HepG2 (cell line): ENCODE measurements around the gene HLA-G.

ENCODE experiments used
- BCL6 ChIP-seq: IDR thresholded peaks from 2 replicates; pipeline ENCODE4 v1.6.1; 2016; ENCODE audit warnings: missing genetic modification reagents, missing compliant biosample characterization
- EED ChIP-seq: sonication (generic); formaldehyde crosslinking; IDR thresholded peaks from 2 replicates; pipeline ENCODE4 v1.5.0; 2020; ENCODE audit warnings: mild to moderate bottlenecking, missing genetic modification reagents
- FOXM1 ChIP-seq: sonication (generic); formaldehyde crosslinking; IDR thresholded peaks from 2 replicates; pipeline ENCODE4 v1.5.0; 2020; ENCODE audit warnings: missing genetic modification reagents
- HNRNPL ChIP-seq: fragments of 200-400 bp; formaldehyde crosslinking; IDR thresholded peaks from 2 replicates; pipeline ENCODE4 v1.6.1; 2017; ENCODE audit warnings: mild to moderate bottlenecking, low read depth, low read length
- POLR2A ChIP-seq, 2 experiments: IDR thresholded peaks; 2 replicates each; pipeline ENCODE4 v1.6.1; 2011; ENCODE audit warnings: low read depth in 2 of 2, low read length in 2 of 2, mild to moderate bottlenecking in 1 of 2, moderate library complexity in 1 of 2; ENCODE audit not compliant: insufficient read depth in 1 of 2
- SNRNP70 ChIP-seq: fragments of 200-400 bp; formaldehyde crosslinking; IDR thresholded peaks from 2 replicates; pipeline ENCODE4 v1.6.1; 2017; ENCODE audit warnings: mild to moderate bottlenecking, low read depth, low read length, moderate library complexity
- SP140L ChIP-seq: sonication (generic); formaldehyde crosslinking; IDR thresholded peaks from 2 replicates; pipeline ENCODE4 v1.4.0; 2020; ENCODE audit warnings: missing genetic modification reagents, borderline replicate concordance
- TRIM24 ChIP-seq: sonication (generic); formaldehyde crosslinking; IDR thresholded peaks from 2 replicates; pipeline ENCODE4 v1.8.0; 2022; ENCODE audit warnings: mild to moderate bottlenecking, missing genetic modification reagents
- U2AF1 ChIP-seq: fragments of 200-400 bp; formaldehyde crosslinking; optimal IDR thresholded peaks from 2 replicates; pipeline ENCODE3; 2017; ENCODE audit warnings: mild to moderate bottlenecking, low read depth, low read length
- TF ChIP-seq, protein P1 (sequence below): sonication (generic); formaldehyde crosslinking; IDR thresholded peaks from 2 replicates; pipeline ENCODE4 v1.5.0; 2020; ENCODE audit warnings: mild to moderate bottlenecking, missing genetic modification reagents, moderate library complexity
- TF ChIP-seq, protein P2 (sequence below): sonication (generic); formaldehyde crosslinking; IDR thresholded peaks from 2 replicates; pipeline ENCODE4 v1.4.0; 2020; ENCODE audit warnings: missing genetic modification reagents, mild to moderate bottlenecking, borderline replicate concordance
- TF ChIP-seq, protein P3 (sequence below): sonication (generic); formaldehyde crosslinking; IDR thresholded peaks from 2 replicates; pipeline ENCODE4 v1.5.0; 2020; ENCODE audit warnings: missing genetic modification reagents
- TF ChIP-seq, protein P4 (sequence below): sonication (generic); formaldehyde crosslinking; IDR thresholded peaks from 2 replicates; pipeline ENCODE4 v1.9.0; 2022; ENCODE audit warnings: low read depth, missing genetic modification reagents

DNA sequence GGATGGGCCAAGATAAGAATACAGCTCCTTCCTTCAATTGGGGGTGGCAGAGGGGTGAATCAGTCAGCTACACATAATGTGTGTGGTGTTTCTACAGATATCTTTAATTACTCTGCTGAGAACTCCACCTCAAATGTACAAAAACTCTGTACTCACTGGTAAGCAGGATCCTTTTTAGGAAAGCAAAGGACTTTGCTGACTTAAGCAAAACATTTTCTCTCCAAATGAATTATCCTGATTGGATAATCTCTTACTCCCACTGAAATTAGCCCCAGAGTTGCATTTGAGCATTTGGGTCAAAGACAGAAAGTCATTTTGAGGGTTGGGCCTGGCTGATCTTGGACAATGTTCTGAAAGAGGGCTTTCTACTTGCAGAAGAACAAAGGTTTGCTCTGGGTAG is 13.4 kb downstream of the HLA-G start:
- TF ChIP-seq, protein P1, sequence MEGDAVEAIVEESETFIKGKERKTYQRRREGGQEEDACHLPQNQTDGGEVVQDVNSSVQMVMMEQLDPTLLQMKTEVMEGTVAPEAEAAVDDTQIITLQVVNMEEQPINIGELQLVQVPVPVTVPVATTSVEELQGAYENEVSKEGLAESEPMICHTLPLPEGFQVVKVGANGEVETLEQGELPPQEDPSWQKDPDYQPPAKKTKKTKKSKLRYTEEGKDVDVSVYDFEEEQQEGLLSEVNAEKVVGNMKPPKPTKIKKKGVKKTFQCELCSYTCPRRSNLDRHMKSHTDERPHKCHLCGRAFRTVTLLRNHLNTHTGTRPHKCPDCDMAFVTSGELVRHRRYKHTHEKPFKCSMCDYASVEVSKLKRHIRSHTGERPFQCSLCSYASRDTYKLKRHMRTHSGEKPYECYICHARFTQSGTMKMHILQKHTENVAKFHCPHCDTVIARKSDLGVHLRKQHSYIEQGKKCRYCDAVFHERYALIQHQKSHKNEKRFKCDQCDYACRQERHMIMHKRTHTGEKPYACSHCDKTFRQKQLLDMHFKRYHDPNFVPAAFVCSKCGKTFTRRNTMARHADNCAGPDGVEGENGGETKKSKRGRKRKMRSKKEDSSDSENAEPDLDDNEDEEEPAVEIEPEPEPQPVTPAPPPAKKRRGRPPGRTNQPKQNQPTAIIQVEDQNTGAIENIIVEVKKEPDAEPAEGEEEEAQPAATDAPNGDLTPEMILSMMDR (CRISPR knock-in tag): no peak
- TF ChIP-seq TRIM24 (CRISPR knock-in tag) (no peak), FOXM1 (CRISPR knock-in tag) (no peak), SP140L (CRISPR knock-in tag) (no peak), U2AF1 (no peak), SNRNP70 (no peak), EED (no peak), HNRNPL (no peak), POLR2A (IDR thresholded peaks at IDR 0.05; ENCODE audit: insufficient read depth in 1 of 2, low read depth in 2 of 2, low read length in 2 of 2) (no peak), BCL6 (CRISPR knock-in tag) (no peak)
- TF ChIP-seq, protein P2, sequence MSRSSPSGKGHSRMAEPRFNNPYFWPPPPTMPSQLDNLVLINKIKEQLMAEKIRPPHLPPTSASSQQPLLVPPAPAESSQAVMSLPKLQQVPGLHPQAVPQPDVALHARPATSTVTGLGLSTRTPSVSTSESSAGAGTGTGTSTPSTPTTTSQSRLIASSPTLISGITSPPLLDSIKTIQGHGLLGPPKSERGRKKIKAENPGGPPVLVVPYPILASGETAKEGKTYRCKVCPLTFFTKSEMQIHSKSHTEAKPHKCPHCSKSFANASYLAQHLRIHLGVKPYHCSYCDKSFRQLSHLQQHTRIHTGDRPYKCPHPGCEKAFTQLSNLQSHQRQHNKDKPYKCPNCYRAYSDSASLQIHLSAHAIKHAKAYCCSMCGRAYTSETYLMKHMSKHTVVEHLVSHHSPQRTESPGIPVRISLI (CRISPR knock-in tag): no peak
- TF ChIP-seq, protein P3, sequence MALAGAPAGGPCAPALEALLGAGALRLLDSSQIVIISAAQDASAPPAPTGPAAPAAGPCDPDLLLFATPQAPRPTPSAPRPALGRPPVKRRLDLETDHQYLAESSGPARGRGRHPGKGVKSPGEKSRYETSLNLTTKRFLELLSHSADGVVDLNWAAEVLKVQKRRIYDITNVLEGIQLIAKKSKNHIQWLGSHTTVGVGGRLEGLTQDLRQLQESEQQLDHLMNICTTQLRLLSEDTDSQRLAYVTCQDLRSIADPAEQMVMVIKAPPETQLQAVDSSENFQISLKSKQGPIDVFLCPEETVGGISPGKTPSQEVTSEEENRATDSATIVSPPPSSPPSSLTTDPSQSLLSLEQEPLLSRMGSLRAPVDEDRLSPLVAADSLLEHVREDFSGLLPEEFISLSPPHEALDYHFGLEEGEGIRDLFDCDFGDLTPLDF (CRISPR knock-in tag): no peak
- TF ChIP-seq, protein P4, sequence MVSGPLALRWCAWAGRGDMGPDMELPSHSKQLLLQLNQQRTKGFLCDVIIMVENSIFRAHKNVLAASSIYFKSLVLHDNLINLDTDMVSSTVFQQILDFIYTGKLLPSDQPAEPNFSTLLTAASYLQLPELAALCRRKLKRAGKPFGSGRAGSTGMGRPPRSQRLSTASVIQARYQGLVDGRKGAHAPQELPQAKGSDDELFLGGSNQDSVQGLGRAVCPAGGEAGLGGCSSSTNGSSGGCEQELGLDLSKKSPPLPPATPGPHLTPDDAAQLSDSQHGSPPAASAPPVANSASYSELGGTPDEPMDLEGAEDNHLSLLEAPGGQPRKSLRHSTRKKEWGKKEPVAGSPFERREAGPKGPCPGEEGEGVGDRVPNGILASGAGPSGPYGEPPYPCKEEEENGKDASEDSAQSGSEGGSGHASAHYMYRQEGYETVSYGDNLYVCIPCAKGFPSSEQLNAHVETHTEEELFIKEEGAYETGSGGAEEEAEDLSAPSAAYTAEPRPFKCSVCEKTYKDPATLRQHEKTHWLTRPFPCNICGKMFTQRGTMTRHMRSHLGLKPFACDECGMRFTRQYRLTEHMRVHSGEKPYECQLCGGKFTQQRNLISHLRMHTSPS (CRISPR knock-in tag): no peak
